GDM1 (cell line): ENCODE results near the gene ATP5F1E.
"Not testable (repeated sequence)": the region's sequence is repeated elsewhere in the genome, so short reads cannot be mapped to it uniquely, and the experiment has no call there.

Experiments used
- DNase-seq: peaks from one replicate; lab custom pipeline; 2025; lab: John Stamatoyannopoulos, UW

The ATP5F1E gene

GRCh38 chr20:59019217-59019616, 12.9 kb downstream of the ATP5F1E start, which contains the start of gene TUBB1:
TUBB1 (plus strand) TSS chr20:59019429; CDS start chr20:59019523, 94 bp downstream.
- DNase-seq = no peak

- DNase-seq = no peak
These were observed 13.3 kb downstream of the ATP5F1E start for GRCh38 chr20:59018817-59019216.

GRCh38 chr20:59017493-59018231, 14.5 kb downstream of the ATP5F1E start:
- DNase-seq = no peak

GRCh38 chr20:59016795-59017492, 15.2 kb downstream of the ATP5F1E start:
- no peak for DNase-seq

GRCh38 chr20:59015812-59016711, 16.1 kb downstream of the ATP5F1E start:
- no peak for DNase-seq

GRCh38 chr20:59015411-59015810, 16.7 kb downstream of the ATP5F1E start:
- no peak for DNase-seq

- no peak for DNase-seq
These were observed 17.3 kb downstream of the ATP5F1E start for GRCh38 chr20:59014680-59015389.

GRCh38 chr20:59013959-59014608, 18.1 kb downstream of the ATP5F1E start:
- no peak for DNase-seq

GRCh38 chr20:59013031-59013951, 18.8 kb downstream of the ATP5F1E start:
- DNase-seq = no peak

- not testable (repeated sequence) for DNase-seq
These were observed 20.3 kb downstream of the ATP5F1E start for GRCh38 chr20:59011874-59012157.

GRCh38 chr20:59010995-59011873, 20.9 kb downstream of the ATP5F1E start:
- no peak for DNase-seq

GRCh38 chr20:59010321-59010994, 21.7 kb downstream of the ATP5F1E start:
- no peak for DNase-seq

GRCh38 chr20:59008715-59009336, 23.3 kb downstream of the ATP5F1E start:
- no peak for DNase-seq

- peak; percentile 72 for DNase-seq
These were observed 24.2 kb downstream of the ATP5F1E start for GRCh38 chr20:59007665-59008511.

- DNase-seq = peak; percentile 26
These were observed 25.1 kb downstream of the ATP5F1E start, which contains the start of gene CTSZ for GRCh38 chr20:59006864-59007664. CTSZ (minus strand) TSS chr20:59007254; CDS start chr20:59007128, 126 bp downstream.

GRCh38 chr20:59006167-59006863, 25.8 kb downstream of the ATP5F1E start:
- DNase-seq = no peak
